Transverse colon (tissue), 4 donors: ENCODE measurements around the gene SMAD6. TPM values are rescaled to one million over a fixed set of nuclear protein-coding genes. Genes with fewer than 3 reads are reported as not detected.

ENCODE experiments used
- DNase-seq: peaks from one replicate; pipeline ENCODE4 v3.0.0-alpha.2; 2019
- H3K27ac ChIP-seq, 4 donors: fragments of 200-600 bp; sonication (generic); 2 replicates each; pipeline ENCODE4 v1.5.1; 2016 to 2018; ENCODE audit warnings: inconsistent platforms in 4 of 4
- H3K27me3 ChIP-seq: fragments of 200-600 bp; sonication (generic); 2 replicates; pipeline ENCODE4 v1.5.1; 2017; ENCODE audit warnings: inconsistent platforms
- H3K36me3 ChIP-seq, 4 donors: fragments of 200-600 bp; sonication (generic); 2 replicates each; pipeline ENCODE4 v1.5.1; 2017 to 2019; ENCODE audit warnings: inconsistent platforms in 4 of 4
- H3K4me1 ChIP-seq, 4 donors: fragments of 200-600 bp; sonication (generic); 2 replicates each; pipeline ENCODE4 v1.5.1; 2017 to 2020; ENCODE audit warnings: inconsistent platforms in 4 of 4
- H3K4me3 ChIP-seq, 4 donors: fragments of 200-600 bp; sonication (generic); 1 replicate in 1 of 4; 2 replicates in 3 of 4; pipeline versions ENCODE4 v1.5.1 to v1.6.1; 2017 to 2019; ENCODE audit warnings: inconsistent platforms in 4 of 4
- H3K9me3 ChIP-seq, 2 donors: fragments of 200-600 bp; sonication (generic); 2 replicates each; pipeline ENCODE4 v1.5.1; 2017 to 2019; ENCODE audit warnings: inconsistent platforms in 2 of 2
- CTCF ChIP-seq, 5 experiments: fragments of 200-600 bp in 3 of 5; fragments of 450-650 bp in 2 of 5; sonication (generic) in 3 of 5; IDR thresholded peaks; 1 replicate in 2 of 5; 2 replicates in 3 of 5; pipeline ENCODE4 v1.5.1; 2016 to 2017; ENCODE audit warnings: antibody characterized with exemption in 5 of 5, inconsistent platforms in 3 of 5, mild to moderate bottlenecking in 2 of 5, moderate library complexity in 1 of 5
- EP300 ChIP-seq: sonication (generic); formaldehyde crosslinking; IDR thresholded peaks from one replicate; pipeline ENCODE4 v1.6.1; 2017; ENCODE audit warnings: antibody characterized with exemption, low read depth
- POLR2A ChIP-seq: fragments of 450-650 bp; IDR thresholded peaks from one replicate; pipeline ENCODE4 v1.6.1; 2016; ENCODE audit warnings: antibody characterized with exemption, mild to moderate bottlenecking, moderate library complexity
- POLR2AphosphoS5 ChIP-seq, 3 donors: sonication (generic); formaldehyde crosslinking; IDR thresholded peaks; one replicate each; pipeline ENCODE4 v1.6.1; 2016; ENCODE audit warnings: antibody characterized with exemption in 3 of 3
- WGBS, 2 donors: methylation state at CpG; one replicate each; pipeline ENCODE4 v1.1.5; 2018; ENCODE audit warnings: low coverage in 1 of 2; 5-methylcytosine and 5-hydroxymethylcytosine counted together
- in situ Hi-C, 4 donors: fragments of 200-750 bp; cut with MboI; loops; one replicate each; pipeline versions ENCODE4 v1.15.0 to v1.15.1; 2017; ENCODE audit warnings: low sequenced_read_pairs in 3 of 4, low pct_ligation_motif_present in 1 of 4, low pct_unique_long_range_greater_than_20kb in 1 of 4
- intact Hi-C: fragments of 100-400 bp; cut with DNase I; formaldehyde crosslinking; loops from one replicate; pipeline ENCODE4 v1.15.1; 2023; ENCODE audit warnings: low total_unique reads
- total RNA-seq, 4 donors: library from RNA; depleted of rRNA; stranded (reverse); fragments of >200 nt; gene quantifications; one replicate each; pipeline ENCODE4 v1.1.0, GENCODE V29; 2016

SMAD6 gene
- total RNA-seq, 4 donors from 2014 or later = 6.7 to 214 (median 9.3) TPM

DNA sequence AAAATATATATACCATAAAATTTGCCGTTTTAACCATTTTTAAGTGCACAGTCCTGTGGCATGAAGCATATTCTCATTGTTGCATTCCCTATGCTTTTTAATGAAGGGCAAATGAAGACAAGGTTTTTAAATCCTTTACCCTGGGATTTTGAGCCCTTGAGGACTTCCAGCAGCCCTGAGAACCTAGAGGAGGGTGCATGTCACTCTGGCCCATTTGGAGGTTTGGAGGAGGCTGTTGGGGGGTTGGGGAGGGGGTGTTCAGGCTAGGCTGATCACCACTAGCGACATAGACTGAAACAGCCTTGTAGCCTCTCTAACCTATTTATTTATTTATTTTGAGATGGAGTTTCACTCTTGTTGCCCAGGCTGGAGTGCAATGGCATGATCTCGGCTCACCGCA lies 86.0 kb downstream of the SMAD6 start:
- TF ChIP-seq POLR2AphosphoS5 (IDR thresholded peaks at IDR 0.05) (no peak), CTCF (IDR thresholded peaks at IDR 0.05) (no peak), POLR2A (no peak), EP300 (no peak)
- Histone ChIP-seq H3K4me3 (no peak overlapping the region), H3K4me1 (peaks cover 0 to 12% (median 2%) of the 10 kb centered on the region in 4 donors), H3K9me3 (no peaks in the 10 kb centered on the region), H3K36me3 (no peaks in the 10 kb centered on the region), H3K27ac (no peak overlapping the region), H3K27me3 (no peaks in the 10 kb centered on the region)
- in situ Hi-C loops (loop anchor here in 1 of 4 donors (10.0 kb wide), 1 partner anchor 57 kb away; no protein-coding TSS in a partner anchor), intact Hi-C loops (no loop called here)
- no peak for DNase-seq
- WGBS, 2 donors = 71 to 92% methylated on average over 1 to 4 of the region's 4 CpGs

- peak overlapping the region; percentile 35 to 57 (median 48) for H3K27ac ChIP-seq
- 58 to 67% methylated on average over 3 to 5 of the region's 5 CpGs for WGBS, 2 donors
- H3K27me3 ChIP-seq = no peaks in the 10 kb centered on the region
- in situ Hi-C loops = loop anchor here in 1 of 4 donors (10.0 kb wide), 1 partner anchor 55 kb away; no protein-coding TSS in a partner anchor
- peak; percentile 38 for DNase-seq
- H3K4me3 ChIP-seq = no peak overlapping the region
- no peaks in the 10 kb centered on the region for H3K36me3 ChIP-seq
- peaks cover 0 to 12% (median 2%) of the 10 kb centered on the region in 4 donors for H3K4me1 ChIP-seq
- TF ChIP-seq POLR2AphosphoS5 (IDR thresholded peaks at IDR 0.05) = no peak
- peak; percentile 15 to 51 (median 27) for TF ChIP-seq CTCF (IDR thresholded peaks at IDR 0.05)
- TF ChIP-seq EP300 = no peak
- no peak for TF ChIP-seq POLR2A
- intact Hi-C loops = no loop called here
- H3K9me3 ChIP-seq = no peaks in the 10 kb centered on the region
Observed at GRCh38 chr15:66789029-66790025, 87.3 kb downstream of the SMAD6 start.

GRCh38 chr15:66795851-66796250 lies 93.8 kb downstream of the SMAD6 start:
- H3K27me3 ChIP-seq = no peaks in the 10 kb centered on the region
- no peak overlapping the region for H3K4me3 ChIP-seq
- intact Hi-C loops (no loop called here), in situ Hi-C loops (no loop called here)
- H3K27ac ChIP-seq = no peak overlapping the region
- DNase-seq = no peak
- no peaks in the 10 kb centered on the region for H3K9me3 ChIP-seq
- H3K4me1 ChIP-seq = no peaks in the 10 kb centered on the region
- no peaks in the 10 kb centered on the region for H3K36me3 ChIP-seq
- WGBS, 2 donors = 46 to 84% methylated on average over 2 to 10 of the region's 10 CpGs
- TF ChIP-seq EP300 = no peak
- TF ChIP-seq CTCF (IDR thresholded peaks at IDR 0.05) = no peak
- no peak for TF ChIP-seq POLR2A
- no peak for TF ChIP-seq POLR2AphosphoS5 (IDR thresholded peaks at IDR 0.05)

- H3K36me3 ChIP-seq = no peaks in the 10 kb centered on the region
- in situ Hi-C loops = no loop called here
- H3K4me3 ChIP-seq = no peak overlapping the region
- no peaks in the 10 kb centered on the region for H3K9me3 ChIP-seq
- no peaks in the 10 kb centered on the region for H3K4me1 ChIP-seq
- TF ChIP-seq POLR2A (no peak), CTCF (IDR thresholded peaks at IDR 0.05) (no peak), EP300 (no peak), POLR2AphosphoS5 (IDR thresholded peaks at IDR 0.05) (no peak)
- no peaks in the 10 kb centered on the region for H3K27me3 ChIP-seq
- no peak overlapping the region for H3K27ac ChIP-seq
- WGBS, 2 donors = 96 to 100% methylated on average over 1 of the region's 1 CpG
- intact Hi-C loops = no loop called here
- no peak for DNase-seq
Observed at GRCh38 chr15:66796343-66796742, 94.3 kb downstream of the SMAD6 start.
